Transverse colon (tissue), 4 donors: Measurements from ENCODE around the gene ARHGAP45. TPM values are rescaled to one million over a fixed set of nuclear protein-coding genes. Genes with fewer than 3 reads are reported as not detected.

Experiments
- DNase-seq: peaks from one replicate; pipeline ENCODE4 v3.0.0-alpha.2; 2019
- H3K27ac ChIP-seq, 4 donors: fragments of 200-600 bp; sonication (generic); 2 replicates each; pipeline ENCODE4 v1.5.1; 2016 to 2018; ENCODE audit warnings: inconsistent platforms in 4 of 4
- H3K27me3 ChIP-seq: fragments of 200-600 bp; sonication (generic); 2 replicates; pipeline ENCODE4 v1.5.1; 2017; ENCODE audit warnings: inconsistent platforms
- H3K36me3 ChIP-seq, 4 donors: fragments of 200-600 bp; sonication (generic); 2 replicates each; pipeline ENCODE4 v1.5.1; 2017 to 2019; ENCODE audit warnings: inconsistent platforms in 4 of 4
- H3K4me1 ChIP-seq, 4 donors: fragments of 200-600 bp; sonication (generic); 2 replicates each; pipeline ENCODE4 v1.5.1; 2017 to 2020; ENCODE audit warnings: inconsistent platforms in 4 of 4
- H3K4me3 ChIP-seq, 4 donors: fragments of 200-600 bp; sonication (generic); 1 replicate in 1 of 4; 2 replicates in 3 of 4; pipeline versions ENCODE4 v1.5.1 to v1.6.1; 2017 to 2019; ENCODE audit warnings: inconsistent platforms in 4 of 4
- H3K9me3 ChIP-seq, 2 donors: fragments of 200-600 bp; sonication (generic); 2 replicates each; pipeline ENCODE4 v1.5.1; 2017 to 2019; ENCODE audit warnings: inconsistent platforms in 2 of 2
- CTCF ChIP-seq, 5 experiments: fragments of 200-600 bp in 3 of 5; fragments of 450-650 bp in 2 of 5; sonication (generic) in 3 of 5; IDR thresholded peaks; 1 replicate in 2 of 5; 2 replicates in 3 of 5; pipeline ENCODE4 v1.5.1; 2016 to 2017; ENCODE audit warnings: antibody characterized with exemption in 5 of 5, inconsistent platforms in 3 of 5, mild to moderate bottlenecking in 2 of 5, moderate library complexity in 1 of 5
- EP300 ChIP-seq: sonication (generic); formaldehyde crosslinking; IDR thresholded peaks from one replicate; pipeline ENCODE4 v1.6.1; 2017; ENCODE audit warnings: antibody characterized with exemption, low read depth
- POLR2A ChIP-seq: fragments of 450-650 bp; IDR thresholded peaks from one replicate; pipeline ENCODE4 v1.6.1; 2016; ENCODE audit warnings: antibody characterized with exemption, mild to moderate bottlenecking, moderate library complexity
- POLR2AphosphoS5 ChIP-seq, 3 donors: sonication (generic); formaldehyde crosslinking; IDR thresholded peaks; one replicate each; pipeline ENCODE4 v1.6.1; 2016; ENCODE audit warnings: antibody characterized with exemption in 3 of 3
- WGBS, 2 donors: methylation state at CpG; one replicate each; pipeline ENCODE4 v1.1.5; 2018; ENCODE audit warnings: low coverage in 1 of 2; 5-methylcytosine and 5-hydroxymethylcytosine counted together
- in situ Hi-C, 4 donors: fragments of 200-750 bp; cut with MboI; loops; one replicate each; pipeline versions ENCODE4 v1.15.0 to v1.15.1; 2017; ENCODE audit warnings: low sequenced_read_pairs in 3 of 4, low pct_ligation_motif_present in 1 of 4, low pct_unique_long_range_greater_than_20kb in 1 of 4
- intact Hi-C: fragments of 100-400 bp; cut with DNase I; formaldehyde crosslinking; loops from one replicate; pipeline ENCODE4 v1.15.1; 2023; ENCODE audit warnings: low total_unique reads
- total RNA-seq, 4 donors: library from RNA; depleted of rRNA; stranded (reverse); fragments of >200 nt; gene quantifications; one replicate each; pipeline ENCODE4 v1.1.0, GENCODE V29; 2016

Gene ARHGAP45
- total RNA-seq, 4 donors from 2014 or later = 10.0 to 174 (median 76.9) TPM

- intact Hi-C loops (no loop called here), in situ Hi-C loops (no loop called here)
- H3K4me1 ChIP-seq = peaks cover 30 to 80% (median 58%) of the 10 kb centered on the region in 4 donors
Measured at GRCh38 chr19:1131718-1132551, 65.0 kb downstream of the ARHGAP45 start.

GRCh38 chr19:1132552-1133383 is 65.8 kb downstream of the ARHGAP45 start:
- Histone ChIP-seq H3K4me1 (peaks cover 30 to 81% (median 59%) of the 10 kb centered on the region in 4 donors), H3K27me3 (no peaks in the 10 kb centered on the region), H3K4me3 (peak overlapping the region; percentile 62 to 81 (median 72)), H3K36me3 (no peaks in the 10 kb centered on the region), H3K9me3 (no peaks in the 10 kb centered on the region), H3K27ac (peak overlapping the region; percentile 93 to 98 (median 95))
- TF ChIP-seq CTCF (IDR thresholded peaks at IDR 0.05) (no peak), POLR2AphosphoS5 (IDR thresholded peaks at IDR 0.05) (no peak), EP300 (no peak), POLR2A (no peak)
- 60% methylated on average over 36 of the region's 48 CpGs; no CpG with 5 or more reads in 1 of the 2 donors for WGBS, 2 donors
- intact Hi-C loops (no loop called here), in situ Hi-C loops (no loop called here)
- DNase-seq = peak; percentile 47

More at GRCh38 chr19:1131718-1132551, 65.0 kb downstream of the ARHGAP45 start:
- no peaks in the 10 kb centered on the region for H3K9me3 ChIP-seq
- peaks cover 0 to 3% (median 0%) of the 10 kb centered on the region in 4 donors for H3K36me3 ChIP-seq
- peak; percentile 93 for DNase-seq
- no peaks in the 10 kb centered on the region for H3K27me3 ChIP-seq
- peak overlapping the region; percentile 62 to 81 (median 72) for H3K4me3 ChIP-seq
- TF ChIP-seq POLR2AphosphoS5 (IDR thresholded peaks at IDR 0.05) = peak; percentile 77 to 89 (median 82)
- peak in 4 of 5 experiments; percentile 9 to 19 (median 14) for TF ChIP-seq CTCF (IDR thresholded peaks at IDR 0.05)
- peak; percentile 64 for TF ChIP-seq POLR2A
- TF ChIP-seq EP300 = peak; percentile 95
- 0% methylated on average over 48 of the region's 64 CpGs; no CpG with 5 or more reads in 1 of the 2 donors for WGBS, 2 donors
- peak overlapping the region; percentile 93 to 98 (median 95) for H3K27ac ChIP-seq

- in situ Hi-C loops (no loop called here), intact Hi-C loops (no loop called here)
- peak in 2 of 3 donors; percentile 14 to 68 for TF ChIP-seq POLR2AphosphoS5 (IDR thresholded peaks at IDR 0.05)
- peak; percentile 38 for TF ChIP-seq POLR2A
- no peak for TF ChIP-seq CTCF (IDR thresholded peaks at IDR 0.05)
- TF ChIP-seq EP300 = no peak
- no peaks in the 10 kb centered on the region for H3K27me3 ChIP-seq
- H3K27ac ChIP-seq = peak overlapping the region; percentile 93 to 98 (median 95)
- WGBS, 2 donors = 86% methylated on average over 12 of the region's 25 CpGs; no CpG with 5 or more reads in 1 of the 2 donors
- DNase-seq = peak; percentile 79
- H3K4me1 ChIP-seq = peaks cover 30 to 76% (median 58%) of the 10 kb centered on the region in 4 donors
- H3K9me3 ChIP-seq = no peaks in the 10 kb centered on the region
- no peaks in the 10 kb centered on the region for H3K36me3 ChIP-seq
- H3K4me3 ChIP-seq = peak overlapping the region in 2 of 4 donors; percentile 62 to 81
Measured at GRCh38 chr19:1133471-1133929, 66.5 kb downstream of the ARHGAP45 start.
